GM23338 (cell line): ENCODE measurements around the gene CRYGD. TPM values are rescaled to one million over a fixed set of nuclear protein-coding genes. Genes with fewer than 3 reads are reported as not detected.

Experiments used
- ATAC-seq: fragments of 200-7000 bp; cut with Tn5 transposase; 3 replicates; pipeline ENCODE4 v1.9.1; 2020
- DNase-seq: peaks from one replicate; pipeline ENCODE4 v3.0.0-alpha.2; 2015; ENCODE audit warnings: low spot score
- H2AFZ ChIP-seq: fragments of 200-600 bp; sonication (generic); 2 replicates; pipeline ENCODE4 v1.8.0; 2016; ENCODE audit warnings: antibody characterized with exemption, mild to moderate bottlenecking, moderate library complexity
- H3F3A ChIP-seq: fragments of 200-600 bp; sonication (generic); replicated peaks from 2 replicates; pipeline ENCODE4 v1.8.0; 2017; ENCODE audit warnings: antibody characterized with exemption, mixed run types, low read depth
- H3K27ac ChIP-seq: fragments of 200-600 bp; sonication (generic); 2 replicates; pipeline ENCODE4 v1.6.1; 2016; ENCODE audit warnings: low read depth
- H3K27me3 ChIP-seq: fragments of 200-600 bp; sonication (generic); 2 replicates; pipeline ENCODE4 v1.8.0; 2016; ENCODE audit warnings: mild to moderate bottlenecking, mixed run types, moderate library complexity; ENCODE audit not compliant: insufficient read depth
- H3K36me3 ChIP-seq: fragments of 200-600 bp; sonication (generic); 2 replicates; pipeline ENCODE4 v1.8.0; 2016; ENCODE audit warnings: mild to moderate bottlenecking; ENCODE audit not compliant: insufficient read depth
- H3K4me1 ChIP-seq: fragments of 200-600 bp; sonication (generic); 2 replicates; pipeline ENCODE4 v1.8.0; 2016; ENCODE audit warnings: mild to moderate bottlenecking, moderate library complexity; ENCODE audit not compliant: insufficient read depth
- H3K4me2 ChIP-seq: fragments of 200-600 bp; sonication (generic); 2 replicates; pipeline ENCODE4 v1.7.1; 2017; ENCODE audit warnings: mixed run types
- H3K4me3 ChIP-seq: fragments of 200-600 bp; sonication (generic); 2 replicates; pipeline ENCODE4 v1.6.1; 2016; ENCODE audit warnings: mixed run types
- H3K79me2 ChIP-seq: fragments of 200-600 bp; sonication (generic); replicated peaks from 2 replicates; pipeline ENCODE4 v1.8.0; 2017; ENCODE audit warnings: mild to moderate bottlenecking; ENCODE audit not compliant: insufficient read depth
- H3K9me2 ChIP-seq: fragments of 200-600 bp; sonication (generic); 2 replicates; pipeline ENCODE4 v1.8.0; 2017; ENCODE audit not compliant: insufficient read depth
- H4K20me1 ChIP-seq: fragments of 200-600 bp; sonication (generic); replicated peaks from 2 replicates; pipeline ENCODE4 v1.8.0; 2017; ENCODE audit warnings: mild to moderate bottlenecking; ENCODE audit not compliant: insufficient read depth
- H3K27ac Mint-ChIP-seq: 2 replicates; pipeline ENCODE4 v1.8.0; 2020; ENCODE audit warnings: inconsistent platforms, mild to moderate bottlenecking, moderate library complexity, mixed read lengths
- H3K27me3 Mint-ChIP-seq: 3 replicates; pipeline ENCODE4 v1.8.0; 2022; ENCODE audit warnings: low read depth, mild to moderate bottlenecking, moderate library complexity, mixed read lengths, inconsistent platforms; ENCODE audit not compliant: insufficient read depth, poor library complexity
- H3K36me3 Mint-ChIP-seq: 3 replicates; pipeline ENCODE4 v1.8.0; 2021; ENCODE audit warnings: low read depth, mild to moderate bottlenecking, inconsistent platforms, moderate library complexity, mixed read lengths
- H3K4me1 Mint-ChIP-seq: 3 replicates; pipeline ENCODE4 v1.8.0; 2020; ENCODE audit warnings: mild to moderate bottlenecking, inconsistent platforms, mixed read lengths
- H3K4me3 Mint-ChIP-seq: 3 replicates; pipeline ENCODE4 v1.8.0; 2021; ENCODE audit warnings: moderate library complexity, mild to moderate bottlenecking, inconsistent platforms, mixed read lengths
- H3K9me3 Mint-ChIP-seq: 3 replicates; pipeline ENCODE4 v1.8.0; 2020; ENCODE audit warnings: moderate library complexity, mild to moderate bottlenecking, inconsistent platforms, mixed read lengths
- CREB1 ChIP-seq: fragments of 250-450 bp; sonication (Bioruptor Pico); IDR thresholded peaks from 2 replicates; pipeline ENCODE4 v1.5.0; 2020; ENCODE audit warnings: low read depth, mild to moderate bottlenecking, moderate library complexity
- EZH2phosphoT487 ChIP-seq: fragments of 200-600 bp; sonication (generic); IDR thresholded peaks from one replicate; pipeline ENCODE4 v1.8.1; 2018; ENCODE audit warnings: antibody characterized with exemption; ENCODE audit not compliant: unreplicated experiment
- JUNB ChIP-seq: IDR thresholded peaks from one replicate; pipeline ENCODE4 v1.6.1; 2016; ENCODE audit warnings: antibody characterized with exemption; ENCODE audit not compliant: unreplicated experiment
- ZNF114 ChIP-seq: fragments of 250-450 bp; sonication (Bioruptor Pico); IDR thresholded peaks from 2 replicates; pipeline ENCODE4 v1.5.0; 2020; ENCODE audit warnings: mild to moderate bottlenecking, moderate library complexity
- polyA plus RNA-seq: library from polyadenylated mRNA; unstranded; fragments of >200 nt; fragmentation: Nextera tagmentation; extraction: Ambion mirVana; gene quantifications from 2 replicates; pipeline ENCODE4 v1.2.1, GENCODE V29; 2016
- total RNA-seq: library from RNA; depleted of rRNA; stranded (reverse); fragments of >200 nt; shearing (Covaris generic); gene quantifications from 2 replicates; pipeline ENCODE4 v1.2.3, GENCODE V29; 2014
- TF ChIP-seq, protein P1 (sequence below): IDR thresholded peaks from one replicate; pipeline ENCODE4 v1.6.1; 2018; ENCODE audit warnings: antibody characterized with exemption; ENCODE audit not compliant: unreplicated experiment
- TF ChIP-seq, protein P2 (sequence below), 2 experiments: fragments of 200-600 bp in 1 of 2; sonication (generic) in 1 of 2; conservative IDR thresholded peaks; 2 replicates each; pipeline versions ENCODE4 v1.5.1 to v1.6.1; 2016 to 2017; ENCODE audit warnings: antibody characterized with exemption in 2 of 2, low read depth in 2 of 2, mild to moderate bottlenecking in 2 of 2, moderate library complexity in 1 of 2
- TF ChIP-seq, protein P3 (sequence below): fragments of 250-450 bp; sonication (Bioruptor Pico); IDR thresholded peaks from 2 replicates; pipeline ENCODE4 v1.5.0; 2020; ENCODE audit warnings: mild to moderate bottlenecking, moderate library complexity
- TF ChIP-seq, protein P4 (sequence below): IDR thresholded peaks from 2 replicates; pipeline ENCODE4 v1.6.1; 2016; ENCODE audit warnings: antibody characterized with exemption

The CRYGD gene
- total and polyA plus RNA-seq, 2 experiments from 2014 or later, result 3.4 to 23.9 TPM

DNA sequence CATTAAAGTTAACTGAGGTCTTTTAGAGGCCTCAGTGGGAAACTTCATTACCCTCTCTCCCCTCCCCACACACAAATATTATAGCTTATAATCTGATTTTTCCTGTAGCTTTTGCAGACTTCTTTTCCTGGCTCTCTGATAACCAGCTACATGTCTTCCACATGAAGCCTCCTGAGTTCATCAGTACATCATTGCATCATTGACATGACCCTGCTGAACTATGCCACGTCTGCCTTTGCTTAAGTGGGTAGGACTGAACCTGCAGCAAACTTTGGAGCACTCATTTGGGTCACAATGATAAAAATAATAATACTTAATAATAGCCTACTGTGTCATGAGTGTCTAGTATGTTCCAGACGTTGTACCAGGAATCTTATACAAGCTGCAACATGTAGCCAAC is 32.1 kb upstream of the CRYGD start:
- Histone ChIP-seq H3K9me2 (peaks cover 2% of the 10 kb centered on the region; the same call in 1 of the 2 replicates), H3F3A (no peaks in the 10 kb centered on the region), H3K27ac (no peak overlapping the region), H2AFZ (no peak overlapping the region), H3K4me2 (no peak overlapping the region), H3K27me3 (no peaks in the 10 kb centered on the region), H3K4me3 (no peak overlapping the region), H4K20me1 (no peaks in the 10 kb centered on the region), H3K79me2 (no peaks in the 10 kb centered on the region), H3K4me1 (no peaks in the 10 kb centered on the region), H3K36me3 (peaks cover 3% of the 10 kb centered on the region)
- no peak overlapping the region for H3K27ac Mint-ChIP-seq
- H3K9me3 Mint-ChIP-seq, result peaks cover 4% of the 10 kb centered on the region; the same call in 1 of the 3 replicates
- TF ChIP-seq CREB1 (CRISPR knock-in tag) (no peak), EZH2phosphoT487 (no peak), ZNF114 (CRISPR knock-in tag) (no peak)
- TF ChIP-seq, protein P1, sequence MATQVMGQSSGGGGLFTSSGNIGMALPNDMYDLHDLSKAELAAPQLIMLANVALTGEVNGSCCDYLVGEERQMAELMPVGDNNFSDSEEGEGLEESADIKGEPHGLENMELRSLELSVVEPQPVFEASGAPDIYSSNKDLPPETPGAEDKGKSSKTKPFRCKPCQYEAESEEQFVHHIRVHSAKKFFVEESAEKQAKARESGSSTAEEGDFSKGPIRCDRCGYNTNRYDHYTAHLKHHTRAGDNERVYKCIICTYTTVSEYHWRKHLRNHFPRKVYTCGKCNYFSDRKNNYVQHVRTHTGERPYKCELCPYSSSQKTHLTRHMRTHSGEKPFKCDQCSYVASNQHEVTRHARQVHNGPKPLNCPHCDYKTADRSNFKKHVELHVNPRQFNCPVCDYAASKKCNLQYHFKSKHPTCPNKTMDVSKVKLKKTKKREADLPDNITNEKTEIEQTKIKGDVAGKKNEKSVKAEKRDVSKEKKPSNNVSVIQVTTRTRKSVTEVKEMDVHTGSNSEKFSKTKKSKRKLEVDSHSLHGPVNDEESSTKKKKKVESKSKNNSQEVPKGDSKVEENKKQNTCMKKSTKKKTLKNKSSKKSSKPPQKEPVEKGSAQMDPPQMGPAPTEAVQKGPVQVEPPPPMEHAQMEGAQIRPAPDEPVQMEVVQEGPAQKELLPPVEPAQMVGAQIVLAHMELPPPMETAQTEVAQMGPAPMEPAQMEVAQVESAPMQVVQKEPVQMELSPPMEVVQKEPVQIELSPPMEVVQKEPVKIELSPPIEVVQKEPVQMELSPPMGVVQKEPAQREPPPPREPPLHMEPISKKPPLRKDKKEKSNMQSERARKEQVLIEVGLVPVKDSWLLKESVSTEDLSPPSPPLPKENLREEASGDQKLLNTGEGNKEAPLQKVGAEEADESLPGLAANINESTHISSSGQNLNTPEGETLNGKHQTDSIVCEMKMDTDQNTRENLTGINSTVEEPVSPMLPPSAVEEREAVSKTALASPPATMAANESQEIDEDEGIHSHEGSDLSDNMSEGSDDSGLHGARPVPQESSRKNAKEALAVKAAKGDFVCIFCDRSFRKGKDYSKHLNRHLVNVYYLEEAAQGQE, result no peak
- TF ChIP-seq, protein P2, sequence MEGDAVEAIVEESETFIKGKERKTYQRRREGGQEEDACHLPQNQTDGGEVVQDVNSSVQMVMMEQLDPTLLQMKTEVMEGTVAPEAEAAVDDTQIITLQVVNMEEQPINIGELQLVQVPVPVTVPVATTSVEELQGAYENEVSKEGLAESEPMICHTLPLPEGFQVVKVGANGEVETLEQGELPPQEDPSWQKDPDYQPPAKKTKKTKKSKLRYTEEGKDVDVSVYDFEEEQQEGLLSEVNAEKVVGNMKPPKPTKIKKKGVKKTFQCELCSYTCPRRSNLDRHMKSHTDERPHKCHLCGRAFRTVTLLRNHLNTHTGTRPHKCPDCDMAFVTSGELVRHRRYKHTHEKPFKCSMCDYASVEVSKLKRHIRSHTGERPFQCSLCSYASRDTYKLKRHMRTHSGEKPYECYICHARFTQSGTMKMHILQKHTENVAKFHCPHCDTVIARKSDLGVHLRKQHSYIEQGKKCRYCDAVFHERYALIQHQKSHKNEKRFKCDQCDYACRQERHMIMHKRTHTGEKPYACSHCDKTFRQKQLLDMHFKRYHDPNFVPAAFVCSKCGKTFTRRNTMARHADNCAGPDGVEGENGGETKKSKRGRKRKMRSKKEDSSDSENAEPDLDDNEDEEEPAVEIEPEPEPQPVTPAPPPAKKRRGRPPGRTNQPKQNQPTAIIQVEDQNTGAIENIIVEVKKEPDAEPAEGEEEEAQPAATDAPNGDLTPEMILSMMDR (conservative IDR thresholded peaks at IDR 0.05; ENCODE audit: low read depth in 2 of 2), result no peak
- no peaks in the 10 kb centered on the region for H3K36me3 Mint-ChIP-seq
- H3K4me3 Mint-ChIP-seq, result no peak overlapping the region
- H3K4me1 Mint-ChIP-seq, result no peaks in the 10 kb centered on the region
- DNase-seq, result no peak
- no peaks in the 10 kb centered on the region for H3K27me3 Mint-ChIP-seq
- no peak for ATAC-seq

DNA sequence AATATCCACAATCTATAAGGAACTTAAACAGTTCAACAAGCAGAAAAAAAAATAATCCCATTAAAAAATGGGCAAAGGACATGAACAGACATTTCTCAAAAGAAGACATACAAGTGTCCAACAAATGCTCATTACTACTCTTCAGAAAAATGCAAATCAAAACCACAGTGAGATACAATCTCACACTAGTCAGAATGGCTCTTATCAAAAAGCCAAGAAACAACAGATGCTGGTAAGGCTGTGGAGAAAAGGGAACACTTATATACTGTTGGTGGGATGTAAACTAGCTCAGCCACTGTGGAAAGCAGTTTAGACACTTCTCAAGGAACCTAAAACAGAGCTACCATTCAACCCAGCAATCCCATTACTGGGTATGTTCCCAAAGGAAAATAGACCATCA is 28.8 kb upstream of the CRYGD start:
- H3K27me3 Mint-ChIP-seq, result no peaks in the 10 kb centered on the region
- peaks cover 2% of the 10 kb centered on the region; the same call in 2 of the 3 replicates for H3K4me1 Mint-ChIP-seq
- H3K36me3 ChIP-seq, result peaks cover 7% of the 10 kb centered on the region
- H3K4me2 ChIP-seq, result no peak overlapping the region
- H4K20me1 ChIP-seq, result no peaks in the 10 kb centered on the region
- H3K4me3 ChIP-seq, result no peak overlapping the region
- DNase-seq (no peak), ATAC-seq (no peak)
- H3F3A ChIP-seq, result no peaks in the 10 kb centered on the region
- H3K27ac Mint-ChIP-seq, result no peak overlapping the region
- peaks cover 7% of the 10 kb centered on the region; the same call in 1 of the 2 replicates for H3K9me2 ChIP-seq
- H3K4me3 Mint-ChIP-seq, result no peak overlapping the region
- H3K27ac ChIP-seq, result no peak overlapping the region
- H3K4me1 ChIP-seq, result peaks cover 8% of the 10 kb centered on the region; the same call in 1 of the 2 replicates
- no peak overlapping the region; the same call in 1 of the 2 replicates for H2AFZ ChIP-seq
- H3K79me2 ChIP-seq, result no peaks in the 10 kb centered on the region
- H3K36me3 Mint-ChIP-seq, result peaks cover 7% of the 10 kb centered on the region
- no peaks in the 10 kb centered on the region for H3K27me3 ChIP-seq
- H3K9me3 Mint-ChIP-seq, result peaks cover 12% of the 10 kb centered on the region
- no peak for TF ChIP-seq ZNF114 (CRISPR knock-in tag)
- TF ChIP-seq, protein P3, sequence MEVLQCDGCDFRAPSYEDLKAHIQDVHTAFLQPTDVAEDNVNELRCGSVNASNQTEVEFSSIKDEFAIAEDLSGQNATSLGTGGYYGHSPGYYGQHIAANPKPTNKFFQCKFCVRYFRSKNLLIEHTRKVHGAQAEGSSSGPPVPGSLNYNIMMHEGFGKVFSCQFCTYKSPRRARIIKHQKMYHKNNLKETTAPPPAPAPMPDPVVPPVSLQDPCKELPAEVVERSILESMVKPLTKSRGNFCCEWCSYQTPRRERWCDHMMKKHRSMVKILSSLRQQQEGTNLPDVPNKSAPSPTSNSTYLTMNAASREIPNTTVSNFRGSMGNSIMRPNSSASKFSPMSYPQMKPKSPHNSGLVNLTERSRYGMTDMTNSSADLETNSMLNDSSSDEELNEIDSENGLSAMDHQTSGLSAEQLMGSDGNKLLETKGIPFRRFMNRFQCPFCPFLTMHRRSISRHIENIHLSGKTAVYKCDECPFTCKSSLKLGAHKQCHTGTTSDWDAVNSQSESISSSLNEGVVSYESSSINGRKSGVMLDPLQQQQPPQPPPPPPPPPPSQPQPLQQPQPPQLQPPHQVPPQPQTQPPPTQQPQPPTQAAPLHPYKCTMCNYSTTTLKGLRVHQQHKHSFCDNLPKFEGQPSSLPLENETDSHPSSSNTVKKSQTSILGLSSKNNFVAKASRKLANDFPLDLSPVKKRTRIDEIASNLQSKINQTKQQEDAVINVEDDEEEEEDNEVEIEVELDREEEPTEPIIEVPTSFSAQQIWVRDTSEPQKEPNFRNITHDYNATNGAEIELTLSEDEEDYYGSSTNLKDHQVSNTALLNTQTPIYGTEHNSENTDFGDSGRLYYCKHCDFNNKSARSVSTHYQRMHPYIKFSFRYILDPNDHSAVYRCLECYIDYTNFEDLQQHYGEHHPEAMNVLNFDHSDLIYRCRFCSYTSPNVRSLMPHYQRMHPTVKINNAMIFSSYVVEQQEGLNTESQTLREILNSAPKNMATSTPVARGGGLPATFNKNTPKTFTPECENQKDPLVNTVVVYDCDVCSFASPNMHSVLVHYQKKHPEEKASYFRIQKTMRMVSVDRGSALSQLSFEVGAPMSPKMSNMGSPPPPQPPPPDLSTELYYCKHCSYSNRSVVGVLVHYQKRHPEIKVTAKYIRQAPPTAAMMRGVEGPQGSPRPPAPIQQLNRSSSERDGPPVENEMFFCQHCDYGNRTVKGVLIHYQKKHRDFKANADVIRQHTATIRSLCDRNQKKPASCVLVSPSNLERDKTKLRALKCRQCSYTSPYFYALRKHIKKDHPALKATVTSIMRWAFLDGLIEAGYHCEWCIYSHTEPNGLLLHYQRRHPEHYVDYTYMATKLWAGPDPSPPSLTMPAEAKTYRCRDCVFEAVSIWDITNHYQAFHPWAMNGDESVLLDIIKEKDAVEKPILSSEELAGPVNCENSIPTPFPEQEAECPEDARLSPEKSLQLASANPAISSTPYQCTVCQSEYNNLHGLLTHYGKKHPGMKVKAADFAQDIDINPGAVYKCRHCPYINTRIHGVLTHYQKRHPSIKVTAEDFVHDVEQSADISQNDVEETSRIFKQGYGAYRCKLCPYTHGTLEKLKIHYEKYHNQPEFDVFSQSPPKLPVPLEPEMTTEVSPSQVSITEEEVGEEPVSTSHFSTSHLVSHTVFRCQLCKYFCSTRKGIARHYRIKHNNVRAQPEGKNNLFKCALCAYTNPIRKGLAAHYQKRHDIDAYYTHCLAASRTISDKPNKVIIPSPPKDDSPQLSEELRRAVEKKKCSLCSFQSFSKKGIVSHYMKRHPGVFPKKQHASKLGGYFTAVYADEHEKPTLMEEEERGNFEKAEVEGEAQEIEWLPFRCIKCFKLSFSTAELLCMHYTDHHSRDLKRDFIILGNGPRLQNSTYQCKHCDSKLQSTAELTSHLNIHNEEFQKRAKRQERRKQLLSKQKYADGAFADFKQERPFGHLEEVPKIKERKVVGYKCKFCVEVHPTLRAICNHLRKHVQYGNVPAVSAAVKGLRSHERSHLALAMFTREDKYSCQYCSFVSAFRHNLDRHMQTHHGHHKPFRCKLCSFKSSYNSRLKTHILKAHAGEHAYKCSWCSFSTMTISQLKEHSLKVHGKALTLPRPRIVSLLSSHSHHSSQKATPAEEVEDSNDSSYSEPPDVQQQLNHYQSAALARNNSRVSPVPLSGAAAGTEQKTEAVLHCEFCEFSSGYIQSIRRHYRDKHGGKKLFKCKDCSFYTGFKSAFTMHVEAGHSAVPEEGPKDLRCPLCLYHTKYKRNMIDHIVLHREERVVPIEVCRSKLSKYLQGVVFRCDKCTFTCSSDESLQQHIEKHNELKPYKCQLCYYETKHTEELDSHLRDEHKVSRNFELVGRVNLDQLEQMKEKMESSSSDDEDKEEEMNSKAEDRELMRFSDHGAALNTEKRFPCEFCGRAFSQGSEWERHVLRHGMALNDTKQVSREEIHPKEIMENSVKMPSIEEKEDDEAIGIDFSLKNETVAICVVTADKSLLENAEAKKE (CRISPR knock-in tag), result no peak
- TF ChIP-seq EZH2phosphoT487, result no peak
- TF ChIP-seq CREB1 (CRISPR knock-in tag), result no peak
- TF ChIP-seq JUNB, result no peak
- TF ChIP-seq, protein P4, sequence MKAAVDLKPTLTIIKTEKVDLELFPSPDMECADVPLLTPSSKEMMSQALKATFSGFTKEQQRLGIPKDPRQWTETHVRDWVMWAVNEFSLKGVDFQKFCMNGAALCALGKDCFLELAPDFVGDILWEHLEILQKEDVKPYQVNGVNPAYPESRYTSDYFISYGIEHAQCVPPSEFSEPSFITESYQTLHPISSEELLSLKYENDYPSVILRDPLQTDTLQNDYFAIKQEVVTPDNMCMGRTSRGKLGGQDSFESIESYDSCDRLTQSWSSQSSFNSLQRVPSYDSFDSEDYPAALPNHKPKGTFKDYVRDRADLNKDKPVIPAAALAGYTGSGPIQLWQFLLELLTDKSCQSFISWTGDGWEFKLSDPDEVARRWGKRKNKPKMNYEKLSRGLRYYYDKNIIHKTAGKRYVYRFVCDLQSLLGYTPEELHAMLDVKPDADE, result no peak
